Thyroid gland (tissue), 4 donors: ENCODE measurements around the gene SLC22A3.

Experiments
- POLR2A ChIP-seq, 2 donors: fragments of 450-650 bp; IDR thresholded peaks; one replicate each; pipeline ENCODE4 v1.6.1; 2017; ENCODE audit warnings: antibody characterized with exemption in 2 of 2, mild to moderate bottlenecking in 2 of 2, moderate library complexity in 1 of 2
- TF ChIP-seq, protein P1 (sequence below), 6 experiments: fragments of 200-600 bp in 3 of 6; fragments of 450-650 bp in 3 of 6; sonication (generic) in 3 of 6; IDR thresholded peaks; one replicate each; pipeline ENCODE4 v1.5.1; 2016 to 2019; ENCODE audit warnings: antibody characterized with exemption in 6 of 6, mild to moderate bottlenecking in 2 of 6, inconsistent platforms in 1 of 6, moderate library complexity in 1 of 6

DNA sequence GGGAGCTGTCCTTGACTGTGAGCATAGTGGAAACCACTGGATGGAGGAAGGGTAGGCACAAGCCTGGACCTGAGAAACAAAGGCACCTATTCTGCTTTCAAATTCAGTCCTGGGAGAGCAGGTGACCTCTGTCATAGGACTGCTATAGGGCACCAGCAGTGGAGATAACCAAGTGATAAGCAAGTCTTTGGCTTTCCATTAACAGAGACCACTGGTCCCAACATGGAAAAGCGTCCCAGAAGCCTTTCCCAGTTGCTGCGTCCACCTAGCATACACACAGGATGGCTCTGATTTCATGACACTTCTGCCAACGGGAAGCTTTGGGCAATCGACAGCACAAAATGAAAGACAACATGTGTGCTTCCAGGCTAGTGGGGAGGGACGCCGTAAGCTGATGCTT, 8.9 kb downstream of the SLC22A3 start:
- TF ChIP-seq, protein P1, sequence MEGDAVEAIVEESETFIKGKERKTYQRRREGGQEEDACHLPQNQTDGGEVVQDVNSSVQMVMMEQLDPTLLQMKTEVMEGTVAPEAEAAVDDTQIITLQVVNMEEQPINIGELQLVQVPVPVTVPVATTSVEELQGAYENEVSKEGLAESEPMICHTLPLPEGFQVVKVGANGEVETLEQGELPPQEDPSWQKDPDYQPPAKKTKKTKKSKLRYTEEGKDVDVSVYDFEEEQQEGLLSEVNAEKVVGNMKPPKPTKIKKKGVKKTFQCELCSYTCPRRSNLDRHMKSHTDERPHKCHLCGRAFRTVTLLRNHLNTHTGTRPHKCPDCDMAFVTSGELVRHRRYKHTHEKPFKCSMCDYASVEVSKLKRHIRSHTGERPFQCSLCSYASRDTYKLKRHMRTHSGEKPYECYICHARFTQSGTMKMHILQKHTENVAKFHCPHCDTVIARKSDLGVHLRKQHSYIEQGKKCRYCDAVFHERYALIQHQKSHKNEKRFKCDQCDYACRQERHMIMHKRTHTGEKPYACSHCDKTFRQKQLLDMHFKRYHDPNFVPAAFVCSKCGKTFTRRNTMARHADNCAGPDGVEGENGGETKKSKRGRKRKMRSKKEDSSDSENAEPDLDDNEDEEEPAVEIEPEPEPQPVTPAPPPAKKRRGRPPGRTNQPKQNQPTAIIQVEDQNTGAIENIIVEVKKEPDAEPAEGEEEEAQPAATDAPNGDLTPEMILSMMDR (IDR thresholded peaks at IDR 0.05), result no peak
- TF ChIP-seq POLR2A (IDR thresholded peaks at IDR 0.05), result no peak
